ENCODE measurements around the gene SYT7.

Gene SYT7, protein sequence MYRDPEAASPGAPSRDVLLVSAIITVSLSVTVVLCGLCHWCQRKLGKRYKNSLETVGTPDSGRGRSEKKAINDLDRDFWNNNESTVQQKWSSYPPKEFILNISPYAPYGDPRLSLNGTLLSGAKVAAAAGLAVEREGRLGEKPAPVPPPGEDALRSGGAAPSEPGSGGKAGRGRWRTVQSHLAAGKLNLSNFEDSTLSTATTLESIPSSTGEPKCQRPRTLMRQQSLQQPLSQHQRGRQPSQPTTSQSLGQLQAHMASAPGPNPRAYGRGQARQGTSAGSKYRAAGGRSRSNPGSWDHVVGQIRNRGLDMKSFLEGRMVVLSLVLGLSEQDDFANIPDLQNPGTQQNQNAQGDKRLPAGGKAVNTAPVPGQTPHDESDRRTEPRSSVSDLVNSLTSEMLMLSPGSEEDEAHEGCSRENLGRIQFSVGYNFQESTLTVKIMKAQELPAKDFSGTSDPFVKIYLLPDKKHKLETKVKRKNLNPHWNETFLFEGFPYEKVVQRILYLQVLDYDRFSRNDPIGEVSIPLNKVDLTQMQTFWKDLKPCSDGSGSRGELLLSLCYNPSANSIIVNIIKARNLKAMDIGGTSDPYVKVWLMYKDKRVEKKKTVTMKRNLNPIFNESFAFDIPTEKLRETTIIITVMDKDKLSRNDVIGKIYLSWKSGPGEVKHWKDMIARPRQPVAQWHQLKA

DNA sequence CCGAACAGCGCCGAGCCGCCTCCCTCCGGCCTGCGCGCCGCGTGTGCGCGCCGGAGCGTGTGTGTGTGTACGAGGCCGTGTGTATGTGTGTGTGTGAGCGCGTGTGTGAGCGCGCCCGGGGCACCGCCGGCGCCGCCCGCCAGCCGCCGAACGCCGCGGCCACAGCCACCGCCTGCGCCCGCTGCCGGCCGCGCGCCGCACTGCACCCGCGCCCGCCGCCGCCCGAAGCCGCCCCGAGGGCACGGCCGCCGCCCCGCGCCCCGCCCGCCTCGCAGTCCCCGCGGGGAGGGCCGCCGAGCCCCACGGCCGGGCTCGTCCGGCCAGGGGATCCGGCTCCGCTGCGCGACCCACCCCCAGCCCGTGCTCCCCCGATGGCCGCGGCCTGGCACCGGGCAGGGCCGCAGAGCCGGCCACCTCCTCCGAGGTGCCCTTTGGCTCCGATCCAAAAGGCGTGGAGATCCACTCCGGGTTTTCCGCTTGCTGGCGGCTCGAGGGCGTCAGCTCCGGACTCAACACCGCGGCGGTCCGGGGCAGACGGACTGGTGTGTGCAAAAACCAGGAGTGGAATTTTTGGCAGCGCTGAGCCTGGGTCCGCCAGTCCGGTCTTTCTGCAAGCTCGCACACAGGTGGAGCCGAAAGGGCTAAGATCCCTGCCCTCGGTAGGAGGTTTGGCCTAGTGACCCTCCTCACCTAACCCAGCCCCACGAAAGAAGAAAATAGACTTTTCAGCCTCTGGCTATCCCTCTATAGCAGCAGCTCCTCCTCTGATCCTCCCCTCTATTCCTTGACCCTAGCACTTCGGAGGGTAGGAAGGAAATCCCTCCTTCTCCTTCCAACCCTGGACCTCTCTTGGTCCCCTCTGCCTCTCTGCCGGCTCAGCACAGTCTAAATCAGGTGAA is at the start of gene SYT7:
Gene SYT7, minus strand, starts transcription at position 47 of the 899 bp plus-strand sequence. CDS start 256 bp downstream, outside the sequence.
- peak within 1 kb of the TSS; percentile 36 for H3K4me3 ChIP-seq (ENCODE audit: low read length)
- TF ChIP-seq, protein P1, sequence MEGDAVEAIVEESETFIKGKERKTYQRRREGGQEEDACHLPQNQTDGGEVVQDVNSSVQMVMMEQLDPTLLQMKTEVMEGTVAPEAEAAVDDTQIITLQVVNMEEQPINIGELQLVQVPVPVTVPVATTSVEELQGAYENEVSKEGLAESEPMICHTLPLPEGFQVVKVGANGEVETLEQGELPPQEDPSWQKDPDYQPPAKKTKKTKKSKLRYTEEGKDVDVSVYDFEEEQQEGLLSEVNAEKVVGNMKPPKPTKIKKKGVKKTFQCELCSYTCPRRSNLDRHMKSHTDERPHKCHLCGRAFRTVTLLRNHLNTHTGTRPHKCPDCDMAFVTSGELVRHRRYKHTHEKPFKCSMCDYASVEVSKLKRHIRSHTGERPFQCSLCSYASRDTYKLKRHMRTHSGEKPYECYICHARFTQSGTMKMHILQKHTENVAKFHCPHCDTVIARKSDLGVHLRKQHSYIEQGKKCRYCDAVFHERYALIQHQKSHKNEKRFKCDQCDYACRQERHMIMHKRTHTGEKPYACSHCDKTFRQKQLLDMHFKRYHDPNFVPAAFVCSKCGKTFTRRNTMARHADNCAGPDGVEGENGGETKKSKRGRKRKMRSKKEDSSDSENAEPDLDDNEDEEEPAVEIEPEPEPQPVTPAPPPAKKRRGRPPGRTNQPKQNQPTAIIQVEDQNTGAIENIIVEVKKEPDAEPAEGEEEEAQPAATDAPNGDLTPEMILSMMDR (IDR thresholded peaks at IDR 0.05; ENCODE audit: insufficient read depth, low read depth, low read length, missing control alignments) = no peak
- DNase-seq (ENCODE audit: low read depth) = peak; percentile 99

DNA sequence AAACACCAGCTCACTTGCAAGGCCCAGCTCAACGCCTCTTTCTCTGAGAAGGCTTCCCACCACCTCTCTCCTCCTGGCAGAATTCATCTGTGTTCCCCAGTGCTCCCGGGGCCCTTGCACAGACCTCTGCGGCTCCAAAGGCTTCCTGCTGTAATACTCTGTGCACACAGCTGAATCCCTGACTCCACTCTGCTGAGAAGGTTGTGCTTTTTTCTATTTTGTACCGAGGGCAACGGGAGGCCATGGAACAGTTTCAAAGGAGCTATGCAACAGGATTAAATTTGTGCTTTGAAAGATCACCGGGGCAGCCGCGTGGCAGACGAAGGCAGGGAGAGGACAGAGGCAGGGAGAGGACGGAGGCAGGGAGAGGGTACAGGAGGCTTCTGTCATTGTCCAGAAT is 49.2 kb upstream of the SYT7 start:
- TF ChIP-seq, protein P1 (IDR thresholded peaks at IDR 0.05; ENCODE audit: insufficient read depth, low read depth, low read length, missing control alignments) = no peak
- no peak overlapping the region for H3K4me3 ChIP-seq (ENCODE audit: low read length)
- DNase-seq (ENCODE audit: low read depth) = no peak

DNA sequence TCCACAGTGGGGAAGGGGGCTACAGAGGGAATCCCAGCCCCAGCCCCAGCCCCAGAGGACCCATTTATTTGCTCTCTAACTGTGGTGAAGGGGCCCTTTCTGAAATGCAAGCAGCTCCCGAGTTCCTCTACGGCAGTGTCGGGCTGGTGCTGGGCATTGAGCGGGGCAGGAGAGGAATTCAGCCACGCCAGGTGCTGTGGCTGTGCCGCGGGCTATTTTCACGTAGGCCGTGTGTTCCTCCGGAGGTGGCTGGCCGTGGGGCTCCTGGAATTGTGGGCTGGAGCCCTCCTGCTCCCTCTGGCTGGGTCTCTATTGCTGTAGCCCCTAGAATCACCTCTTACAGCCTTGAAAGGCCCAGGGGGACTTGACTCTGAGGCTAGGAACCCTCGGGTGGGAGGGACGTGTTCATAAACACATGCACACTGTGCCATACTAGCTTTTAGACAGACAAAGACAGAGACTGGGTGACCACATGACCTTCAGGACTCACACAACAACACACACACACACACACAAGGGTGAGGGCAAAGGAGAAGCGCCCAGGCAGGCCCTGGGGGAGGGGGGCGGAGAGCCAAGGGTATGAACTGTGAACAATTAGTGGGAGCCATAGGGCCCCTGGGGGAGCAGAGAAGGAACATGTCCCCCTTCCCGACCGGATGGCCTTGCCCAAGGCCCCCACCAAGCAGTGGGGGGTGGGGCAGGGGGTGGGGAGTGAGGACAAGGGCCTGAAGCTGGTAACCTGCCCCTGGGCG is 48.4 kb upstream of the SYT7 start:
- TF ChIP-seq, protein P1 (IDR thresholded peaks at IDR 0.05; ENCODE audit: insufficient read depth, low read depth, low read length, missing control alignments) = no peak
- H3K4me3 ChIP-seq (ENCODE audit: low read length) = no peak overlapping the region
- DNase-seq (ENCODE audit: low read depth) = no peak

DNA sequence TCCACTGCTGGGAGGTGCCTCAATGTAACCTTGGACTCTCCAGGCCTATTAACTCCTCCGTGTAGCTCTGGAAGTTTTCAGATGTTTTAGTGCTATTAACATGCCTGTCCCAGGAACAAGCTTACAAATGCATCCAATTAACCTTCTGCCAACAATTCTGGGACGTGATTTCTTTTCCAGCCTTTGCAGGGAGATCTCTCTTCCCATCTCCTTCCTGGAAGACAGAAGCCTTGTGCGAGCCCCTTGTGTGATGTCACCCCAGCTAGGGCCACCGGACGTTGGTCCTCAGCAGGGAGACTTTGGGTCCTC is 47.7 kb upstream of the SYT7 start:
- TF ChIP-seq, protein P1 (IDR thresholded peaks at IDR 0.05; ENCODE audit: insufficient read depth, low read depth, low read length, missing control alignments) = no peak
- no peak overlapping the region for H3K4me3 ChIP-seq (ENCODE audit: low read length)
- no peak for DNase-seq (ENCODE audit: low read depth)

DNA sequence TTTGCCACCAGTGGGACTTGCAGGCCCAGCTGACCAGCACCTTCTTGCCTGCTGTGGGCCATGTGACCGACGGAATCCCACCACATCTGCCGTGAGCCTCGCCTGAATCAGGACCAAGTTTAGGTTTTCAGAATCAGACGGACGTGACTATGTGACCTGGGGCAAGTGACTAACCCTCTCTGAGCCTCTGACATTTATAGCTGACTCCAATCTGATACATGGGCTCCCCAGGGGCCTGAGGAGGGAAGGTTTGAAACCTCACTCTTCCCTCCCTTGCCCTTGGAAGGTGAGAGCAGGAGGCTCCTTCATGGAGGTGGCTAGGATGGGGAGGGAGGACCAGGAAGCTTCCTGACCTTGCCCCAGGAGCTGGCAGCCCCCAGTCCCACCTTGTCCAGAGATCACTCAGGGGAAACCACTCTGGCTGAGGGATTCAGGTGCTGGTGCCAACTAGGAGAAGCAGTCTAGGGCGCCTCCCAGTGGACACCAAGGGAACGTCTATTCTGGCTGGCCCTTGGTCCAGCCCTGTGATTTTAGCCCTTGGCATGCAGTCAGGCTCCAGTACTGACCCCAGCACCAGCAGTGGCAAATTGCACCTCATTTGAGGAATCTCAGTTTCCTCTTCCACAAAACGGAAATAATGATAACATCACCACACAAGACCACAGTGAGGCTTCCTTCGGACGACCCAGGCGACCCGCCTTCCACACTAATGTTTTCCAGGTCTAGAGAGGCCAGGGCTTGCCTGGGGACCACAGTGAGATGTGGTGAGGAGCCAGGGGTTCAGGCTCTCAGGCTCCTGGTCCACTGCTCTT is 47.2 kb upstream of the SYT7 start:
- TF ChIP-seq, protein P1 (IDR thresholded peaks at IDR 0.05; ENCODE audit: insufficient read depth, low read depth, low read length, missing control alignments) = peak; percentile 88
- DNase-seq (ENCODE audit: low read depth) = peak; percentile 76
- no peak overlapping the region for H3K4me3 ChIP-seq (ENCODE audit: low read length)

Data from epithelial cell of esophagus (primary cell).